Activated T-helper 1 cell treated with anti-CD3 and anti-CD28 coated beads, Interleukin-2, amount 50 U/mL, for 16 hours (primary cell): Measurements from ENCODE around the gene MRAP2.
"Not testable (repeated sequence)": the region's sequence is repeated elsewhere in the genome, so short reads cannot be mapped to it uniquely, and the experiment has no call there.

ENCODE experiments used
- DNase-seq, 2 donors: peaks; one replicate each; pipeline ENCODE4 v3.0.0-alpha.2; 2020; ENCODE audit warnings: low read depth in 1 of 2, low spot score in 1 of 2

MRAP2 gene

DNA sequence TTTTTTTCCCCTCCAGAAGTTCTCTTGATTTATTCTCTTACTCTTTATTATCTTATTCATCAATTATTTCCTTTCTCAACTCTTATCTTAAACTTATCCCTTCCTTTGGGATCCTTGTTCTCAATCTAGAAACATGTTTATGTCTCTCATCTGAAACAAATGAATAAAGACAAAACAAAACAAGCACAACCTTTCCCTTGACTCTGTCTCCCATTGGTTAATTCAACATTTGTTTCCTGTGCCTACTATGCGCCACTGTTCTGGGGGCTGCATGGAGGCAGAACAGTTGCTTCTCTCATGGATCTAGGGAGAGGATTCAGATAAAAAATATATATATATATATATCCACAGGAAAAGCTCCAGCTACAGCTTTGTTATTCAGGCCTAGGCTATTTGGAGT lies 5.2 kb upstream of the MRAP2 start:
- DNase-seq, result no peak

DNA sequence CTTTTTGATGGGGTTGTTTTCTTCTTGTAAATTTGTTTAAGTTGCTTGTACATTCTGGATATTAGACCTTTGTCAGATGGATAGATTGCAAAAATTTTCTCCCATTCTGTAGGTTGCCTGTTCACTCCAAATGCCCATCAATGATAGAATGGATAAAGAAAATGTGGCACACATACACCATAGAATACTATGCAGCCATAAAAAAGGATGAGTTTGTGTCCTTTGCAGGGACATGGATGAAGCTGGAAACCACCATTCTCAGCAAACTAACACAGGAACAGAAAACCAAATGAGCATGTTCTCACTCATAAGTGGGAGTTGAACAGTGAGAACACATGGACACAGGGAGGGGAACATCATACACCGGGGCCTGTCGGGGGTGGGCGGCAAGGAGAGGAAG lies 1.6 kb upstream of the MRAP2 start:
- DNase-seq, result not testable (repeated sequence)

DNA sequence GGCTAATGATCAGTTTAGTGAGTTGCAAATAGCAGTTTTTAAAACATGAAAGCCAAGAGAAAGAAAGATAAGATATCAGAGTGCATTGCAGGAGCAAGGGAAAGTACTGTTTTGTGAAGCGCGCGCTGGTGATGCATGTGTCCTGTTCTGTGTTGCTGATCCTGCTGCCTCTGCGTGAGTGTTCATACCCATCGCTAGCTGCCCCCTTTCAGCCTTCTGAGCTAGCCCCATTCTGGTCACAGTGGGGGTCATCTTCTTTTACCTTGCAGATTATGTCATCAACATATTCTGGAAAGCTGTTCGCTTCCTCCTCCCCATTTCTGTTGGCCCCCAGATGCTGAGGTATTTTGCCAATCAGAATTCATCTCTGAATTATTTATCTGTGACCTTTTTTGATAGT lies 1.9 kb downstream of the MRAP2 start:
- no peak for DNase-seq

DNA sequence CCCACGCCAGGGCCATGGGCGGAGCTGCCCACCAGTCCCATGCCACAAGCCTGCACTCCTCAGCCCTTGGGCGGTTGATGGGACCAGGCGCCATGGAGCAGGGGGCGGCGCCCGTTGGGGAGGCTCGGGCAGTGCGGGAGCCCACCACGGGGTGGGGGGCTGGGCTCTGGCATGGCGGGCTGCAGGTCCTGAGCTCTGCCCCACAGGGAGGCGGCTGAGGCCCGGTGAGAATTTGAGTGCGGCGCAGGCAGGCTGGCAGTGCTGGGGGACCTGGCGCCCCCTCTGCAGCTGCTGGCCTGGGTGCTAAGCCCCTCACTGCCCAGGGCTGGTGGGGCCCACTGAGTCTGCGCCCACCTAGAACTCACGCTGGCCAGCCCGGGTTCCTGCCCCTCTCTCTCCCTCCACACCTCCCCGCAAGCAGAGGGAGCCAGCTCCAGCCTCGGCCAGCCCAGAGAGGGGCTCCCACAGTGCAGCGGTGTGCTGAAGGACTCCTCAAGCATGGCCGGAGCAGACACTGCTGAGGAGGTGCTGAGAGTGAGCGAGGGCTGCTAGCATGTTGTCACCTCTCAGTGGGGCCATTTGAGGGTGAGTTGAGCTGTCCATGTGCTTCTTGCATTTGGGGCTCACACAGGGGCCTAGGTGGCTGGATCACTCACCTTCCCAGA lies 4.0 kb downstream of the MRAP2 start:
- DNase-seq, result no peak

GRCh38 chr6:84042603-84043002 lies 9.0 kb downstream of the MRAP2 start:
- DNase-seq, result no peak

- no peak for DNase-seq
Measured at GRCh38 chr6:84043555-84043954, 10.0 kb downstream of the MRAP2 start.

- DNase-seq, result no peak
Measured at GRCh38 chr6:84046755-84047154, 13.2 kb downstream of the MRAP2 start.

DNA sequence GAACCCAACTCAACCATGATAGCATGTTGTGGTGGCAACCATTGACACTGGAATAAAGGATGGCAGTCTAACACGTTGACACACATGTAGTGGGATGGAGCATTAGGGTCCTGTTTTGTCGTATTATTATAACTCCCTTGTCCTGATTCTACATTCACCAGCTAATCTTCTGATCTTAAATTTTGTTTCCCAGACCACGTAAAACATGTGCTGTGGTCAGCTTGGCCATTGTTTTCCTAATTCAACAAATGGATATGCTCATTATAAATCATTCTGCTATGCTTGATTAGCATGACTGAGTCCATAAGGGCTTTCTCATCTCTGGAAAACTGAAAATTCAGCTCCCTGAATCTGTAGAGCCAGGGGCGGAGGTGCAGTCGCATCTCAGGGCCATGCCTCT lies 15.0 kb downstream of the MRAP2 start:
- DNase-seq, result no peak

- DNase-seq, result no peak
Measured at GRCh38 chr6:84050408-84050807, 16.8 kb downstream of the MRAP2 start.

DNA sequence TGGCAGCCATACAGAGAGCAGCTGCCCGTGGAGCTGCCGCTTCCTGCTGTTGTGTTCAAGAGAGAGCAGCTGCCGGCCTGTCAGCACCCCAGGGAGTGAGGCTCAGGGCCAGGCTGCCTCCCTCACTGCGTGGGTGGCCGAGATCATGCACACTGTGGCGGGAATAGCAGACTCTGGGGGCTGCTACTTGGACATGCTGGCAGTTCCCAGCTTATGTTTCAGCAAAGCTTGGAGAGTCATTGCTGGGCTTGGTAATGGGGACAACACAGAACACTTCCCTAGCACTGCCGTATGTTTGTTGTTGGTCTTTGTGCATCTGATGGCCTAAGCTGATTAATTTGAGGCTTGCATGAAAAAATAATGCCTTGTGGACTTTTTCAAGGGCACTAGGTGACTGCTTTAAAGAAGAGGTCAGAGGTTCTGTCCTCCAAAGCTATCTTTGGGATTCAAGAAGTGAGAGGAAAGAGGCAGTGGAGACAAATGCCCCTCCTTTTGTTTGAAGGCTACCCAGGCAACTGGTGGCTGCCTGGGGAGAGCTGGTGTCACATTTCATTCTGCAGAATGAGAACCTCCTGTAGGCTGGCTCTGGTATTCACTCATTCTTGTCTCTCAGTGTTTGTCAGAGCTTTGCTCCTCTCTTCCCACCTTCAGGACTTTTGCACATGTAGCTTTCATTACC lies 18.8 kb downstream of the MRAP2 start:
- no peak for DNase-seq

DNA sequence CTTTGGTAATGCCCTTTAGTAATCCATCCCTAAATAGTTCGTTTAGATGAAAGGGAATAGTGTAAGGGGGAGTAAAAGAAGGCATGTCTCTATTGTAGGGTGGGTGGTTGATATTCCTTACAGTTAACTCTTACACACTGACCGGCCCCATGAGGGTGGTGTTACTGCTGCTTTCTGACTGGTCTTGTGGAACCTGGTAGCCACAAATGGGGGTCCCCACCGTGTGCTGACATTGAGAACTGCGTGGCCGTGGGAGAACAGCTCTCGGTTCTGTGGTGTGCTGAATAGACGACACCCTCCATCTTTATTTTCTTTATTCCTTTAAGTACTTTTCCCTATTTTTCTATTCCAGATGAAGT lies 19.3 kb downstream of the MRAP2 start:
- no peak for DNase-seq

- DNase-seq, result no peak
Measured at GRCh38 chr6:84055647-84056046, 22.1 kb downstream of the MRAP2 start.

DNA sequence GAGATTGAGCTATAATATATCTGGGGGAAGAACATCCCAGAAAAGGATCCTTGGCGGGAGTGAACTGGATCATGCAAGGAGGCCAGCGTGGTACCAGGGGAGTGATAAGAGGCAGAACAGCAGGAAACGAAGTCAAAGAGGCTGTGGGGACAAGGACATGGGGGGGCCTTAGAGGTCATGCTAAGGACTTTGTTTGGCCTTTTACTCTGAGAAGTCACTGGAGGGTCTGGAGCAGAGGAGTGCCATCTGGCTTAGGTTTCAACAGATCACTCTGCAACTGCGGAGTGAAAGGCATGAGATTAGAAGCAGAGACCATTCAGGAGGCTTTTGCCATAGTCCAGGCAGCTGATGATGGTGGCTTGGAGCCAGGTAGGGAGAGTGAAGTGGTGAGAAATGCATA lies 24.3 kb downstream of the MRAP2 start:
- no peak for DNase-seq

DNA sequence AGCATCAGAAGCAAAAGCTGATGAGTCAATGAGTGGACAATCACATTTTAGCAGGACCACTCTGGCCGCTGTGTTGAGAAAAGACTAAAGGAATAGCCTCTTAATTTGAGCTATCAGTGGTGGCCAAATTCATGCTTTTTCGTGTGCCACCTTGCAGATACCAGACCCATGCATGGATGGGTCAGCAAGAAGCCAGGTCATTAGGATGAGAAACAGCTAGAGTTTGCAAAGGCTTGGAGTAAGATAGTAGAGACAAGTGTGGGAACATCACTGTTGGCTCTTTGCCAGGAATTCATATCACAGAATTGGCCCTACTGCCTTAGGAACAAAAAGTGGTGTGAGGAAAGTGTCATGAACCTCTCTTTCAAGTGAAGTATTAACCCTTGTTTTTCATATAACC lies 25.5 kb downstream of the MRAP2 start:
- DNase-seq, result no peak

- DNase-seq, result no peak
Measured at GRCh38 chr6:84061174-84061573, 27.6 kb downstream of the MRAP2 start.

DNA sequence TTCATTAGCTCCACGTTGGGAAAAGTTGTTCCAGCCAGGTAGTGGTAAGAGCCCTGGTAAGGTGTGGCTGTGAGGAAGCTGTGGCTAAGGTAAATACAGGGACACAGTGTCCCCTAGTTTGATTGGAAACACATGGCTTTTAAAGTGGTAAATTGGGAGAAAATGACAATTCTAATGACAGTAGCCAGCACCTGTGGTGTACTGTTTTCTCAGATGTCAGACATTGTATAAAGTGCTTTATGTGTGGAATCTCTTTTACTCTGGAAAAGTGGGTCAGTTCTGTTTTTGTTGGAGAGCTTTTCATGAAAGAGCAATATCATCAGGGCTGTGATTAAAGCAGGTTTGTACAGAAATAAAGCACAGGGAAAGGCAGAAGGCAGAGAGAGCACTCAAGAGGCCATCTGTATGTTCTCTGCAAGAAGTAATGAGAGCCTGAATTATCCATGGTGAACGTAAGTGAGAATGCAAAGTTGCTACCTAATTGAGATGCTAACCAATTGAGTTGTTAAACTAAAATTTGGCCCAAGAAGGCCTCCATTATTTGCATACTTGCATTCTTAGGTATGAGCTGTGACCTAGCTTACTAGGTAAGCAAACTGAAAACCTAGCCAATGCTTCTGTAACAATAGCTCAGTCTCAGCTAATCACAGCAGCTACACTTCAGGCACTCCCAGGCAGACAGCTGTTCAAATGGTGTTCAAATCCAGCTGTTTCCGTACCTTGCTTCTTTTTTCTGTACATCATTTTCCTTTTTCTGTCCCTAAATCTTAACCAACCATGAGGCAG lies 28.2 kb downstream of the MRAP2 start:
- no peak for DNase-seq

DNA sequence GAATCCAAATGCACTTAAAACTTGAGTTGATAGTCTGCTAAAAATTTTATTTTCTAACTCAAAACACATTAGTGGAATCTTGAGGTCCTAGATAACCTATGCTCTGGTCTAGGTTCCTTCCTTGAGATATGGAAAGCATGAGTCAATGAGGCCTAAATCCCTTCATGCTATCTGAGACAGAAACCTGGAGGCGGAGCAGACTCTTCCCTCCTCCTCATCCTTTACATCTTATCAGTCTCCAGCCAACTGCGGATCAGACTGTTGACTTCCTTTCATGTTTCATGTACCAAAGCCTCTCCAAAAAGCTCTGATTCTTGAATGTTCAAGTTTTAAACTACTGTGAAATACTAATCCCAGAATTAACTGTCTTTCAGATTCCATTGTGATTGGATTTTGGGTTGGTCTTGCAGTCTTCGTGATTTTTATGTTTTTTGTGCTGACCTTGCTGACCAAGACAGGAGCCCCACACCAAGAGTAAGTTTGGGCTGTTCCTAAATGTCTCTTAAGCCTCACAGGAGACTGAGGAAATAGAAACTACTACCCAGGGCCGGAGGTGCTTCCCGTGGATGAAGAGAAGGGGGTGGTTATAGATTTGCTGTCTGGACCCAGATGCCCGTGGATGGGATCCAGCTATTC lies 29.1 kb downstream of the MRAP2 start:
- no peak for DNase-seq

DNA sequence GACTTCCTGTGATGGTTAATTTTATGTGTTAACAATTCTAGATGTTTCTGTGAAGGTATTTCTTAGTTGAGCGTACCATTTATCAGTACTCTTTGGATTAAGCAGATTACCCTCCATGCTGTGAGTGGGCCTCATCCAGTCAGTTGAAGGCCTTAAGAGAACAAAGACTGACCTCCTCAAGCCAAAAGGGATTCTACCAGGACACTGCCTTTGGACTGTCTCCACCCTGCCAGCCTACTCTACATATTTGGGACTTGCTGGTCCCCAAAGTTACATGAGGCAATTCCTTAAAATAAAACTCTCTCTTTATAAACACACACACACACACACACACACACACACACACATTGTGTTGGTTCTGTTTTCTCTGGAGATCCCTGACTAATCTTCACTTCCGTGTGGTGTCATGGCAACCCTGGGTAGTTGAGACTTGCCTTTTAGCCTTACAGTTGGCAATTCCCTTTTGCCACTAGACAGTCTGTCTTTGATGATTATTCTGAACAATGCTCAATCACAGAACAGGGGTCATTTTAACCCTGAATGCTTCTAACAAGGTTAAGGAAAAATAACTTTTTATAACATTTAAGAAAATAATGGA lies 32.2 kb downstream of the MRAP2 start:
- no peak for DNase-seq

DNA sequence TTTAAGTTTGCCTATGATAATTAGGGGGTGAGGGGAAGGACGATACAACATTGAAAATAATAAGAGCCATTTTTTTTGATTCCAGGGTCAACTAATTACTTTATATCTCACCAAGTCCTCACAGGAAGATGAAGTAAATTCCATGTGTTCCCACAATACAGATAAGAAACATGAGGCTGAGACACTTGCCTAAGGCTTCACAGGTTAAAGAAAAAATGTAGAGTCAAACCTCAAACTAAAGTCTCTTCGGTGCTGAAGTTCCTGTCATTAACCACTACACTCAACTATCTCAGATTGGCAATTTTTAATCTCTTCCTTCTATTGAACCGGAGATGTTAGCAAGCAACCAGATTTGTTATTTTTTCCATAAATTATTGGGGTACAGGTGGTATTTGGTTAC lies 33.0 kb downstream of the MRAP2 start:
- no peak for DNase-seq

DNA sequence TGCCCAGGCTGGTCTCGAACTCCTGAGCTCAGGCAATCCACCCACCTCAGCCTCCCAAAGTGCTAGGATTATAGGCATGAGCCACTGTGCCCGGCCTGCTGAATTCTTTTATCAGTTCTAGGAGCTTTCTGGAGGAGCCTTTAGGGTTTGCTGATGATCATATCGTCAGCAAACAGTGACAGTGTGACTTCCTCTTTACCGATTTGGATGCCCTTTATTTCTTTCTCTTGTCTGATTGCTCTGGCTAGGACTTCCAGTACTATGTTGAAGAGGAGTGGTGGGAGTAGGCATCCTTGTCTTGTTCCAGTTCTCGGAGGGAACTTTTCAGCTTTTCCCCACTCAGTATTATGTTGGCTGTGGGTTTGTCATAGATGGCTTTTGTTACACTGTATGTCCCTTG lies 35.3 kb downstream of the MRAP2 start:
- DNase-seq, result not testable (repeated sequence)

DNA sequence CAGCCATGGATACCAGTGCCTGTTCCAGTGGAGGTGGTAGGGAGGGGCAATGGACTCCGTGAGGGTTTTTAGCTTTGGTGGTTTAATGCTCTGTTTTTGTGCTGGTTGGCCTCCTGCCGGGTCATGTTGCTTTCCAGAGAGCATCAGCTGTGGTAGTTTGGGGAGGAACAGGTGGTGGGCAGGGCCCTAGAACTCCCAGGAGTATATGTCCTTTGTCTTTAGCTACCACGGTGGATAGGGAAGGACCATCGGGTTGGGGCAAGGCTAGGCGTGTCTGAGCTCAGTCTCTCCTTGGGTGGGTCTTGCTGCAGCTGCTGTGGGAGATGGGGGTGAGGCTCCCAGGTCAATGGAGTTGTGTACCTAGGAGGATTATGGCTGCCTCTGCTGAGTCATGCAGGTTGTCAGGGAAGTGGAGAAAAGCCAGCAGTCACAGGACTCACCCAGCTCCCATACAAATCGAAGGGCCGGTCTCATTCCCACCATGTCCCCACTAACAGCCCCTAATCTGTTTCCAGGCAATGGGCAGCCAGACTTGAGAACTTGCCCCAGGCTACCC lies 38.9 kb downstream of the MRAP2 start:
- DNase-seq, result no peak
